GM23338 (cell line): ENCODE measurements around the gene CCL7. TPM values are rescaled to one million over a fixed set of nuclear protein-coding genes. Genes with fewer than 3 reads are reported as not detected.

Source experiments
- ATAC-seq: fragments of 200-7000 bp; cut with Tn5 transposase; 3 replicates; pipeline ENCODE4 v1.9.1; 2020
- DNase-seq: peaks from one replicate; pipeline ENCODE4 v3.0.0-alpha.2; 2015; ENCODE audit warnings: low spot score
- H2AFZ ChIP-seq: fragments of 200-600 bp; sonication (generic); 2 replicates; pipeline ENCODE4 v1.8.0; 2016; ENCODE audit warnings: antibody characterized with exemption, mild to moderate bottlenecking, moderate library complexity
- H3F3A ChIP-seq: fragments of 200-600 bp; sonication (generic); replicated peaks from 2 replicates; pipeline ENCODE4 v1.8.0; 2017; ENCODE audit warnings: antibody characterized with exemption, mixed run types, low read depth
- H3K27ac ChIP-seq: fragments of 200-600 bp; sonication (generic); 2 replicates; pipeline ENCODE4 v1.6.1; 2016; ENCODE audit warnings: low read depth
- H3K27me3 ChIP-seq: fragments of 200-600 bp; sonication (generic); 2 replicates; pipeline ENCODE4 v1.8.0; 2016; ENCODE audit warnings: mild to moderate bottlenecking, mixed run types, moderate library complexity; ENCODE audit not compliant: insufficient read depth
- H3K36me3 ChIP-seq: fragments of 200-600 bp; sonication (generic); 2 replicates; pipeline ENCODE4 v1.8.0; 2016; ENCODE audit warnings: mild to moderate bottlenecking; ENCODE audit not compliant: insufficient read depth
- H3K4me1 ChIP-seq: fragments of 200-600 bp; sonication (generic); 2 replicates; pipeline ENCODE4 v1.8.0; 2016; ENCODE audit warnings: mild to moderate bottlenecking, moderate library complexity; ENCODE audit not compliant: insufficient read depth
- H3K4me2 ChIP-seq: fragments of 200-600 bp; sonication (generic); 2 replicates; pipeline ENCODE4 v1.7.1; 2017; ENCODE audit warnings: mixed run types
- H3K4me3 ChIP-seq: fragments of 200-600 bp; sonication (generic); 2 replicates; pipeline ENCODE4 v1.6.1; 2016; ENCODE audit warnings: mixed run types
- H3K79me2 ChIP-seq: fragments of 200-600 bp; sonication (generic); replicated peaks from 2 replicates; pipeline ENCODE4 v1.8.0; 2017; ENCODE audit warnings: mild to moderate bottlenecking; ENCODE audit not compliant: insufficient read depth
- H3K9me2 ChIP-seq: fragments of 200-600 bp; sonication (generic); 2 replicates; pipeline ENCODE4 v1.8.0; 2017; ENCODE audit not compliant: insufficient read depth
- H4K20me1 ChIP-seq: fragments of 200-600 bp; sonication (generic); replicated peaks from 2 replicates; pipeline ENCODE4 v1.8.0; 2017; ENCODE audit warnings: mild to moderate bottlenecking; ENCODE audit not compliant: insufficient read depth
- H3K27ac Mint-ChIP-seq: 2 replicates; pipeline ENCODE4 v1.8.0; 2020; ENCODE audit warnings: inconsistent platforms, mild to moderate bottlenecking, moderate library complexity, mixed read lengths
- H3K27me3 Mint-ChIP-seq: 3 replicates; pipeline ENCODE4 v1.8.0; 2022; ENCODE audit warnings: low read depth, mild to moderate bottlenecking, moderate library complexity, mixed read lengths, inconsistent platforms; ENCODE audit not compliant: insufficient read depth, poor library complexity
- H3K36me3 Mint-ChIP-seq: 3 replicates; pipeline ENCODE4 v1.8.0; 2021; ENCODE audit warnings: low read depth, mild to moderate bottlenecking, inconsistent platforms, moderate library complexity, mixed read lengths
- H3K4me1 Mint-ChIP-seq: 3 replicates; pipeline ENCODE4 v1.8.0; 2020; ENCODE audit warnings: mild to moderate bottlenecking, inconsistent platforms, mixed read lengths
- H3K4me3 Mint-ChIP-seq: 3 replicates; pipeline ENCODE4 v1.8.0; 2021; ENCODE audit warnings: moderate library complexity, mild to moderate bottlenecking, inconsistent platforms, mixed read lengths
- H3K9me3 Mint-ChIP-seq: 3 replicates; pipeline ENCODE4 v1.8.0; 2020; ENCODE audit warnings: moderate library complexity, mild to moderate bottlenecking, inconsistent platforms, mixed read lengths
- CTCF ChIP-seq, 2 experiments: fragments of 200-600 bp in 1 of 2; sonication (generic) in 1 of 2; conservative IDR thresholded peaks; 2 replicates each; pipeline versions ENCODE4 v1.5.1 to v1.6.1; 2016 to 2017; ENCODE audit warnings: antibody characterized with exemption in 2 of 2, low read depth in 2 of 2, mild to moderate bottlenecking in 2 of 2, moderate library complexity in 1 of 2
- EZH2phosphoT487 ChIP-seq: fragments of 200-600 bp; sonication (generic); IDR thresholded peaks from one replicate; pipeline ENCODE4 v1.8.1; 2018; ENCODE audit warnings: antibody characterized with exemption; ENCODE audit not compliant: unreplicated experiment
- JUNB ChIP-seq: IDR thresholded peaks from one replicate; pipeline ENCODE4 v1.6.1; 2016; ENCODE audit warnings: antibody characterized with exemption; ENCODE audit not compliant: unreplicated experiment
- NANOG ChIP-seq: IDR thresholded peaks from 2 replicates; pipeline ENCODE4 v1.6.1; 2016; ENCODE audit warnings: antibody characterized with exemption, borderline replicate concordance
- POLR2AphosphoS5 ChIP-seq: IDR thresholded peaks from 2 replicates; pipeline ENCODE4 v1.6.1; 2016; ENCODE audit warnings: antibody characterized with exemption, low read depth
- STAT1 ChIP-seq: IDR thresholded peaks from one replicate; pipeline ENCODE4 v1.6.1; 2016; ENCODE audit warnings: antibody characterized with exemption; ENCODE audit not compliant: unreplicated experiment
- ZNF331 ChIP-seq: fragments of 250-450 bp; sonication (Bioruptor Pico); IDR thresholded peaks from 2 replicates; pipeline ENCODE4 v1.5.0; 2020; ENCODE audit warnings: low read depth, mild to moderate bottlenecking, moderate library complexity
- ZNF462 ChIP-seq: fragments of 250-450 bp; sonication (Bioruptor Pico); IDR thresholded peaks from 2 replicates; pipeline ENCODE4 v1.5.0; 2020; ENCODE audit warnings: mild to moderate bottlenecking, moderate library complexity
- polyA plus RNA-seq: library from polyadenylated mRNA; unstranded; fragments of >200 nt; fragmentation: Nextera tagmentation; extraction: Ambion mirVana; gene quantifications from 2 replicates; pipeline ENCODE4 v1.2.1, GENCODE V29; 2016
- total RNA-seq: library from RNA; depleted of rRNA; stranded (reverse); fragments of >200 nt; shearing (Covaris generic); gene quantifications from 2 replicates; pipeline ENCODE4 v1.2.3, GENCODE V29; 2014

CCL7 gene
- total and polyA plus RNA-seq, 2 experiments from 2014 or later, result not detected

- no peak for TF ChIP-seq ZNF462
- no peak for TF ChIP-seq NANOG
- no peak for TF ChIP-seq CTCF (conservative IDR thresholded peaks at IDR 0.05; ENCODE audit: low read depth in 2 of 2)
- no peak for TF ChIP-seq POLR2AphosphoS5
- TF ChIP-seq ZNF331 (CRISPR knock-in tag), result no peak
These were observed 37.1 kb downstream of the CCL7 start (continued) for GRCh38 chr17:34307110-34307509.

GRCh38 chr17:34308371-34308770 lies 38.4 kb downstream of the CCL7 start:
- Mint-ChIP-seq H3K4me3 (no peak overlapping the region), H3K36me3 (no peaks in the 10 kb centered on the region), H3K27ac (no peak overlapping the region), H3K9me3 (no peaks in the 10 kb centered on the region), H3K27me3 (no peaks in the 10 kb centered on the region), H3K4me1 (no peaks in the 10 kb centered on the region)
- no peaks in the 10 kb centered on the region for H4K20me1 ChIP-seq
- no peaks in the 10 kb centered on the region for H3K4me1 ChIP-seq
- no peaks in the 10 kb centered on the region for H3K36me3 ChIP-seq
- no peak overlapping the region for H3K4me3 ChIP-seq
- no peak overlapping the region for H2AFZ ChIP-seq
- no peaks in the 10 kb centered on the region for H3K9me2 ChIP-seq
- H3K27me3 ChIP-seq, result no peaks in the 10 kb centered on the region
- no peaks in the 10 kb centered on the region for H3K79me2 ChIP-seq
- no peak for ATAC-seq
- no peak overlapping the region for H3K27ac ChIP-seq
- no peak for DNase-seq
- H3F3A ChIP-seq, result no peaks in the 10 kb centered on the region
- no peak overlapping the region for H3K4me2 ChIP-seq
- no peak for TF ChIP-seq JUNB
- no peak for TF ChIP-seq STAT1
- TF ChIP-seq EZH2phosphoT487, result no peak
- TF ChIP-seq ZNF462, result no peak
- no peak for TF ChIP-seq POLR2AphosphoS5
- no peak for TF ChIP-seq ZNF331 (CRISPR knock-in tag)
